ENCODE measurements around the gene COL6A1. TPM values are rescaled to one million over a fixed set of nuclear protein-coding genes. Genes with fewer than 3 reads are reported as not detected.

Gene COL6A1
- total RNA-seq, 6 experiments from 2014 or later, result 350 to 415 (median 382) TPM

- Mint-ChIP-seq H3K4me1 (ENCODE audit: low read depth) (peaks cover 48% of the 10 kb centered on the region), H3K36me3 (ENCODE audit: low read depth) (peaks cover 29% of the 10 kb centered on the region), H3K27ac (peak overlapping the region; percentile 72), H3K4me3 (peak overlapping the region; percentile 41; the same call in 1 of the 2 replicates), H3K9me3 (peaks cover 8% of the 10 kb centered on the region), H3K27me3 (ENCODE audit: insufficient read depth) (peaks cover 7% of the 10 kb centered on the region)
- DNase-seq, result no peak
- TF ChIP-seq CTCF (IDR thresholded peaks at IDR 0.05), result no peak
Observed at GRCh38 chr21:46054451-46054881, 72.9 kb downstream of the COL6A1 start.

Other genes starting within 250 kb of the COL6A1 start
- gene COL6A2, start 116.3 kb downstream of the COL6A1 start, total RNA-seq (2021; fragmentation: NEBNext Ultra II Directional; extraction: Animal tissue kit (Norgen Biotek cat#: 25700)), result 100 to 1,000 TPM; 426 to 514 (median 467) TPM
- 1 to 10 TPM in 1 of 6 experiments, under 1 TPM in 4, not detected in 1; 0.12 to 1.2 (median 0.17) TPM for gene FTCD, start 173.8 kb downstream of the COL6A1 start, total RNA-seq (2021; fragmentation: NEBNext Ultra II Directional; extraction: Animal tissue kit (Norgen Biotek cat#: 25700))
- 10 to 100 TPM; 11.3 to 14.7 (median 13.1) TPM for gene SPATC1L, start 202.7 kb downstream of the COL6A1 start, total RNA-seq (2021; fragmentation: NEBNext Ultra II Directional; extraction: Animal tissue kit (Norgen Biotek cat#: 25700))
- gene LSS, start 247.0 kb downstream of the COL6A1 start, total RNA-seq (2021; fragmentation: NEBNext Ultra II Directional; extraction: Animal tissue kit (Norgen Biotek cat#: 25700)), result 10 to 100 TPM; 47.9 to 61.3 (median 50.6) TPM

Data from HFFc6 (cell line).